Tibial artery (tissue), 4 donors: ENCODE measurements around the gene TTC21B.

Experiments
- DNase-seq, 2 donors: peaks; one replicate each; pipeline ENCODE4 v3.0.0-alpha.2; 2019
- H3K27ac ChIP-seq, 2 donors: fragments of 200-600 bp; sonication (generic) in 1 of 2; 1 replicate in 1 of 2; 2 replicates in 1 of 2; pipeline ENCODE4 v1.5.1; 2018 to 2019; ENCODE audit warnings: mild to moderate bottlenecking in 1 of 2
- H3K27me3 ChIP-seq, 2 donors: fragments of 200-600 bp; sonication (generic) in 1 of 2; one replicate each; pipeline versions ENCODE4 v1.5.1 to v1.6.0; 2016 to 2019
- H3K36me3 ChIP-seq, 3 donors: fragments of 200-600 bp; sonication (generic) in 2 of 3; one replicate each; pipeline ENCODE4 v1.5.1; 2016 to 2019; ENCODE audit warnings: mild to moderate bottlenecking in 2 of 3
- H3K4me1 ChIP-seq, 4 donors: fragments of 200-600 bp; sonication (generic) in 2 of 4; 1 replicate in 3 of 4; 2 replicates in 1 of 4; pipeline ENCODE4 v1.5.1; 2016 to 2019
- H3K4me3 ChIP-seq, 2 donors: fragments of 200-600 bp; sonication (generic) in 1 of 2; 1 replicate in 1 of 2; 2 replicates in 1 of 2; pipeline ENCODE4 v1.5.1; 2018 to 2019; ENCODE audit warnings: mild to moderate bottlenecking in 2 of 2
- H3K9me3 ChIP-seq, 3 donors: fragments of 200-600 bp; sonication (generic) in 1 of 3; one replicate each; pipeline ENCODE4 v1.5.1; 2016 to 2019
- intact Hi-C: fragments of 100-400 bp; cut with DNase I; formaldehyde crosslinking; loops from one replicate; pipeline ENCODE4 v1.15.0; 2023; ENCODE audit warnings: low total_unique reads
- TF ChIP-seq, protein P1 (sequence below), 2 experiments: fragments of 200-600 bp in 1 of 2; fragments of 450-650 bp in 1 of 2; IDR thresholded peaks; one replicate each; pipeline ENCODE4 v1.5.1; 2017 to 2019; ENCODE audit warnings: antibody characterized with exemption in 2 of 2, mild to moderate bottlenecking in 1 of 2, moderate library complexity in 1 of 2

TTC21B gene

GRCh38 chr2:165905854-165906253, 47.7 kb downstream of the TTC21B start:
- no peak overlapping the region for H3K27ac ChIP-seq
- DNase-seq, result no peak
- H3K9me3 ChIP-seq, result no peaks in the 10 kb centered on the region
- peaks cover 0 to 6% (median 2%) of the 10 kb centered on the region in 4 donors for H3K4me1 ChIP-seq
- H3K36me3 ChIP-seq, result peaks cover 12 to 21% (median 21%) of the 10 kb centered on the region in 3 donors
- intact Hi-C loops, result no loop called here
- H3K4me3 ChIP-seq, result no peak overlapping the region
- H3K27me3 ChIP-seq, result no peaks in the 10 kb centered on the region
- TF ChIP-seq, protein P1, sequence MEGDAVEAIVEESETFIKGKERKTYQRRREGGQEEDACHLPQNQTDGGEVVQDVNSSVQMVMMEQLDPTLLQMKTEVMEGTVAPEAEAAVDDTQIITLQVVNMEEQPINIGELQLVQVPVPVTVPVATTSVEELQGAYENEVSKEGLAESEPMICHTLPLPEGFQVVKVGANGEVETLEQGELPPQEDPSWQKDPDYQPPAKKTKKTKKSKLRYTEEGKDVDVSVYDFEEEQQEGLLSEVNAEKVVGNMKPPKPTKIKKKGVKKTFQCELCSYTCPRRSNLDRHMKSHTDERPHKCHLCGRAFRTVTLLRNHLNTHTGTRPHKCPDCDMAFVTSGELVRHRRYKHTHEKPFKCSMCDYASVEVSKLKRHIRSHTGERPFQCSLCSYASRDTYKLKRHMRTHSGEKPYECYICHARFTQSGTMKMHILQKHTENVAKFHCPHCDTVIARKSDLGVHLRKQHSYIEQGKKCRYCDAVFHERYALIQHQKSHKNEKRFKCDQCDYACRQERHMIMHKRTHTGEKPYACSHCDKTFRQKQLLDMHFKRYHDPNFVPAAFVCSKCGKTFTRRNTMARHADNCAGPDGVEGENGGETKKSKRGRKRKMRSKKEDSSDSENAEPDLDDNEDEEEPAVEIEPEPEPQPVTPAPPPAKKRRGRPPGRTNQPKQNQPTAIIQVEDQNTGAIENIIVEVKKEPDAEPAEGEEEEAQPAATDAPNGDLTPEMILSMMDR (IDR thresholded peaks at IDR 0.05), result no peak

- Histone ChIP-seq H3K9me3 (no peaks in the 10 kb centered on the region), H3K27ac (no peak overlapping the region), H3K36me3 (peaks cover 15 to 21% (median 20%) of the 10 kb centered on the region in 3 donors), H3K4me3 (no peak overlapping the region), H3K4me1 (peaks cover 0 to 6% (median 2%) of the 10 kb centered on the region in 4 donors), H3K27me3 (no peaks in the 10 kb centered on the region)
- intact Hi-C loops, result no loop called here
- TF ChIP-seq, protein P1 (IDR thresholded peaks at IDR 0.05), result no peak
- no peak for DNase-seq
Observed at GRCh38 chr2:165905269-165905668, 48.3 kb downstream of the TTC21B start.

- H3K27ac ChIP-seq, result no peak overlapping the region
- no peak overlapping the region for H3K4me3 ChIP-seq
- peaks cover 0 to 6% (median 2%) of the 10 kb centered on the region in 4 donors for H3K4me1 ChIP-seq
- H3K36me3 ChIP-seq, result peaks cover 13 to 21% (median 17%) of the 10 kb centered on the region in 3 donors
- no peaks in the 10 kb centered on the region for H3K9me3 ChIP-seq
- TF ChIP-seq, protein P1 (IDR thresholded peaks at IDR 0.05), result no peak
- intact Hi-C loops, result no loop called here
- no peak for DNase-seq
- H3K27me3 ChIP-seq, result no peaks in the 10 kb centered on the region
Observed at GRCh38 chr2:165904432-165904831, 49.1 kb downstream of the TTC21B start.

- Histone ChIP-seq H3K4me3 (no peak overlapping the region), H3K27ac (no peak overlapping the region), H3K36me3 (peaks cover 20 to 26% (median 25%) of the 10 kb centered on the region in 3 donors), H3K4me1 (peaks cover 0 to 6% (median 2%) of the 10 kb centered on the region in 4 donors), H3K27me3 (no peaks in the 10 kb centered on the region), H3K9me3 (no peaks in the 10 kb centered on the region)
- DNase-seq, result no peak
- TF ChIP-seq, protein P1 (IDR thresholded peaks at IDR 0.05), result no peak
- intact Hi-C loops, result no loop called here
Observed at GRCh38 chr2:165903406-165903805, 50.2 kb downstream of the TTC21B start.

DNA sequence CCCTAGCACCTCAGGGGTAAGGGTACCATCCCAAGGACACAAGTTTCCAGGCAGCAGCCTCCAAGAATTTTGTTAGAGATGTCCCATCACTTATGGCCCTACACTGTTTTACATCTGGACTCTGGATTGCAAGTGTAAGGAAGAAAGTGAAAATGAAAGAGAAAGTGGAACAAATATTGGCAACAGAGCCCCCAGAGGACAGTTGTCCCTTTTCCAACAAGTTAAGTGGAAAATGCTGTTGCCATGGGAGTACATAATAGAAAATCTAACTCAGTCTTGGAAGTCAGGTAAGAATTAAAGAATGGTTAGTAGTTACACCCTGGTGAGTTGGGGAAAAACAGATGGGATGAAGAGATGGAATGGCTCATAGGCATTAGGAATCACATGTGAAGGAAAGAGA, 50.6 kb downstream of the TTC21B start:
- H3K27ac ChIP-seq, result no peak overlapping the region
- no peaks in the 10 kb centered on the region for H3K27me3 ChIP-seq
- peaks cover 0 to 6% (median 2%) of the 10 kb centered on the region in 4 donors for H3K4me1 ChIP-seq
- TF ChIP-seq, protein P1 (IDR thresholded peaks at IDR 0.05), result no peak
- intact Hi-C loops, result no loop called here
- H3K36me3 ChIP-seq, result peaks cover 25 to 30% (median 30%) of the 10 kb centered on the region in 3 donors
- H3K4me3 ChIP-seq, result no peak overlapping the region
- DNase-seq, result no peak
- no peaks in the 10 kb centered on the region for H3K9me3 ChIP-seq
